Measurements from ENCODE around the gene PAPPA. TPM values are rescaled to one million over a fixed set of nuclear protein-coding genes. Genes with fewer than 3 reads are reported as not detected.

PAPPA gene
- total and polyA plus RNA-seq, 9 of the 15 experiments (the other 6 are each of a cell fraction or from before 2014, with no cell fraction given): 0.06 to 0.18 (median 0.11) TPM

DNA sequence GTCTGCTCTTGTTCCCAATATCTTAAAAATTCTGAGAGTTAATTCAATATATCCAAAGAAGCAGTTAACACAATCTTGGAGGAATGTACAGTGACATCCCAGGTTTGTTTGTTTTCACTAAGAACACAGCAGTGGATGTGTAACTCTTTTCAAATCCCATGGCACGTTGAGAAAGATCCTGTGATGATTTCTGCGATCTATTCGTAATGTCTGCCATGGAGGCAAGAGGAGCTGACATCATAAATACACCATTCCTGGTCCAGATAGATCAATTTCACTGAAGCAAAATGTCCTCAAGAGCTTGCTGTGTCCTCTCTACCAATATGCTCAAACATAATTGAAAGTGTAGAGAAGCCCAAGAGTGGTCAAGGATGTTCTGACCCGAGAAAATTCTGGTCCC lies 280.7 kb downstream of the PAPPA start (continued):
- TF ChIP-seq ZNF764 (CRISPR knock-in tag; IDR thresholded peaks at IDR 0.05; ENCODE audit: low read depth): no peak
- no peak for TF ChIP-seq CBFB (CRISPR knock-in tag; IDR thresholded peaks at IDR 0.05)
- TF ChIP-seq LCOR (CRISPR knock-in tag; IDR thresholded peaks at IDR 0.05): no peak
- TF ChIP-seq, protein P1, sequence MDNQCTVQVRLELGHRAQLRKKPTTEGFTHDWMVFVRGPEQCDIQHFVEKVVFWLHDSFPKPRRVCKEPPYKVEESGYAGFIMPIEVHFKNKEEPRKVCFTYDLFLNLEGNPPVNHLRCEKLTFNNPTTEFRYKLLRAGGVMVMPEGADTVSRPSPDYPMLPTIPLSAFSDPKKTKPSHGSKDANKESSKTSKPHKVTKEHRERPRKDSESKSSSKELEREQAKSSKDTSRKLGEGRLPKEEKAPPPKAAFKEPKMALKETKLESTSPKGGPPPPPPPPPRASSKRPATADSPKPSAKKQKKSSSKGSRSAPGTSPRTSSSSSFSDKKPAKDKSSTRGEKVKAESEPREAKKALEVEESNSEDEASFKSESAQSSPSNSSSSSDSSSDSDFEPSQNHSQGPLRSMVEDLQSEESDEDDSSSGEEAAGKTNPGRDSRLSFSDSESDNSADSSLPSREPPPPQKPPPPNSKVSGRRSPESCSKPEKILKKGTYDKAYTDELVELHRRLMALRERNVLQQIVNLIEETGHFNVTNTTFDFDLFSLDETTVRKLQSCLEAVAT (IDR thresholded peaks at IDR 0.05): peak in 1 of 2 experiments; percentile 94; a peak in 2 of 4 replicates
- no peak for TF ChIP-seq PHF21A (IDR thresholded peaks at IDR 0.05; ENCODE audit: borderline replicate concordance, low read depth)
- no peak for TF ChIP-seq GATAD2A (IDR thresholded peaks at IDR 0.05)
- TF ChIP-seq ERF (CRISPR knock-in tag; IDR thresholded peaks at IDR 0.05): no peak
- TF ChIP-seq MYNN (IDR thresholded peaks at IDR 0.05): no peak
- TF ChIP-seq MYNN (CRISPR knock-in tag; IDR thresholded peaks at IDR 0.05): no peak
- no peak for TF ChIP-seq XRCC3 (IDR thresholded peaks at IDR 0.05)
- TF ChIP-seq, protein P2, sequence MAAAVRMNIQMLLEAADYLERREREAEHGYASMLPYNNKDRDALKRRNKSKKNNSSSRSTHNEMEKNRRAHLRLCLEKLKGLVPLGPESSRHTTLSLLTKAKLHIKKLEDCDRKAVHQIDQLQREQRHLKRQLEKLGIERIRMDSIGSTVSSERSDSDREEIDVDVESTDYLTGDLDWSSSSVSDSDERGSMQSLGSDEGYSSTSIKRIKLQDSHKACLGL (CRISPR knock-in tag; IDR thresholded peaks at IDR 0.05; ENCODE audit: borderline replicate concordance, poor library complexity, severe bottlenecking): no peak
- no peak for TF ChIP-seq CCAR2 (IDR thresholded peaks at IDR 0.05; ENCODE audit: low read depth, low read length)
- TF ChIP-seq, protein P3, sequence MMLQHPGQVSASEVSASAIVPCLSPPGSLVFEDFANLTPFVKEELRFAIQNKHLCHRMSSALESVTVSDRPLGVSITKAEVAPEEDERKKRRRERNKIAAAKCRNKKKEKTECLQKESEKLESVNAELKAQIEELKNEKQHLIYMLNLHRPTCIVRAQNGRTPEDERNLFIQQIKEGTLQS (IDR thresholded peaks at IDR 0.05): peak; percentile 6; the same call in 1 of the 2 replicates
- TF ChIP-seq, protein P3 (CRISPR knock-in tag; conservative IDR thresholded peaks at IDR 0.05): no peak
- no peak for TF ChIP-seq RBM22 (IDR thresholded peaks at IDR 0.05; ENCODE audit: low read depth, low read length, poor library complexity, severe bottlenecking)
- TF ChIP-seq, protein P4, sequence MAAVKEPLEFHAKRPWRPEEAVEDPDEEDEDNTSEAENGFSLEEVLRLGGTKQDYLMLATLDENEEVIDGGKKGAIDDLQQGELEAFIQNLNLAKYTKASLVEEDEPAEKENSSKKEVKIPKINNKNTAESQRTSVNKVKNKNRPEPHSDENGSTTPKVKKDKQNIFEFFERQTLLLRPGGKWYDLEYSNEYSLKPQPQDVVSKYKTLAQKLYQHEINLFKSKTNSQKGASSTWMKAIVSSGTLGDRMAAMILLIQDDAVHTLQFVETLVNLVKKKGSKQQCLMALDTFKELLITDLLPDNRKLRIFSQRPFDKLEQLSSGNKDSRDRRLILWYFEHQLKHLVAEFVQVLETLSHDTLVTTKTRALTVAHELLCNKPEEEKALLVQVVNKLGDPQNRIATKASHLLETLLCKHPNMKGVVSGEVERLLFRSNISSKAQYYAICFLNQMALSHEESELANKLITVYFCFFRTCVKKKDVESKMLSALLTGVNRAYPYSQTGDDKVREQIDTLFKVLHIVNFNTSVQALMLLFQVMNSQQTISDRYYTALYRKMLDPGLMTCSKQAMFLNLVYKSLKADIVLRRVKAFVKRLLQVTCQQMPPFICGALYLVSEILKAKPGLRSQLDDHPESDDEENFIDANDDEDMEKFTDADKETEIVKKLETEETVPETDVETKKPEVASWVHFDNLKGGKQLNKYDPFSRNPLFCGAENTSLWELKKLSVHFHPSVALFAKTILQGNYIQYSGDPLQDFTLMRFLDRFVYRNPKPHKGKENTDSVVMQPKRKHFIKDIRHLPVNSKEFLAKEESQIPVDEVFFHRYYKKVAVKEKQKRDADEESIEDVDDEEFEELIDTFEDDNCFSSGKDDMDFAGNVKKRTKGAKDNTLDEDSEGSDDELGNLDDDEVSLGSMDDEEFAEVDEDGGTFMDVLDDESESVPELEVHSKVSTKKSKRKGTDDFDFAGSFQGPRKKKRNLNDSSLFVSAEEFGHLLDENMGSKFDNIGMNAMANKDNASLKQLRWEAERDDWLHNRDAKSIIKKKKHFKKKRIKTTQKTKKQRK (IDR thresholded peaks at IDR 0.05; ENCODE audit: borderline replicate concordance, low read depth, low read length): no peak
- TF ChIP-seq PHF20 (IDR thresholded peaks at IDR 0.05; ENCODE audit: partially characterized antibody): no peak
- TF ChIP-seq, protein P5, sequence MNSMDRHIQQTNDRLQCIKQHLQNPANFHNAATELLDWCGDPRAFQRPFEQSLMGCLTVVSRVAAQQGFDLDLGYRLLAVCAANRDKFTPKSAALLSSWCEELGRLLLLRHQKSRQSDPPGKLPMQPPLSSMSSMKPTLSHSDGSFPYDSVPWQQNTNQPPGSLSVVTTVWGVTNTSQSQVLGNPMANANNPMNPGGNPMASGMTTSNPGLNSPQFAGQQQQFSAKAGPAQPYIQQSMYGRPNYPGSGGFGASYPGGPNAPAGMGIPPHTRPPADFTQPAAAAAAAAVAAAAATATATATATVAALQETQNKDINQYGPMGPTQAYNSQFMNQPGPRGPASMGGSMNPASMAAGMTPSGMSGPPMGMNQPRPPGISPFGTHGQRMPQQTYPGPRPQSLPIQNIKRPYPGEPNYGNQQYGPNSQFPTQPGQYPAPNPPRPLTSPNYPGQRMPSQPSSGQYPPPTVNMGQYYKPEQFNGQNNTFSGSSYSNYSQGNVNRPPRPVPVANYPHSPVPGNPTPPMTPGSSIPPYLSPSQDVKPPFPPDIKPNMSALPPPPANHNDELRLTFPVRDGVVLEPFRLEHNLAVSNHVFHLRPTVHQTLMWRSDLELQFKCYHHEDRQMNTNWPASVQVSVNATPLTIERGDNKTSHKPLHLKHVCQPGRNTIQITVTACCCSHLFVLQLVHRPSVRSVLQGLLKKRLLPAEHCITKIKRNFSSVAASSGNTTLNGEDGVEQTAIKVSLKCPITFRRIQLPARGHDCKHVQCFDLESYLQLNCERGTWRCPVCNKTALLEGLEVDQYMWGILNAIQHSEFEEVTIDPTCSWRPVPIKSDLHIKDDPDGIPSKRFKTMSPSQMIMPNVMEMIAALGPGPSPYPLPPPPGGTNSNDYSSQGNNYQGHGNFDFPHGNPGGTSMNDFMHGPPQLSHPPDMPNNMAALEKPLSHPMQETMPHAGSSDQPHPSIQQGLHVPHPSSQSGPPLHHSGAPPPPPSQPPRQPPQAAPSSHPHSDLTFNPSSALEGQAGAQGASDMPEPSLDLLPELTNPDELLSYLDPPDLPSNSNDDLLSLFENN (IDR thresholded peaks at IDR 0.05; ENCODE audit: low read depth in 2 of 2, low read length in 2 of 2): peak in 1 of 2 experiments; percentile 64; a peak in 1 of 4 replicates
- TF ChIP-seq ZNF232 (CRISPR knock-in tag; IDR thresholded peaks at IDR 0.05): no peak
- no peak for TF ChIP-seq POLR2B (IDR thresholded peaks at IDR 0.05; ENCODE audit: low read depth, partially characterized antibody)
